ENCODE measurements around the gene TSPAN14. TPM values are rescaled to one million over a fixed set of nuclear protein-coding genes. Genes with fewer than 3 reads are reported as not detected.
A peak's percentile ranks its signal among the peaks of the same experiment; 100 is the strongest.

Gene TSPAN14
- total and polyA plus RNA-seq, 10 of the 15 experiments (the other 5 are each of a cell fraction or from before 2014, with no cell fraction given): 2.5 to 31.7 (median 17.9) TPM

GRCh38 chr10:80462981-80463741 is 9.1 kb downstream of the TSPAN14 start (continued):
- TF ChIP-seq, protein P1, sequence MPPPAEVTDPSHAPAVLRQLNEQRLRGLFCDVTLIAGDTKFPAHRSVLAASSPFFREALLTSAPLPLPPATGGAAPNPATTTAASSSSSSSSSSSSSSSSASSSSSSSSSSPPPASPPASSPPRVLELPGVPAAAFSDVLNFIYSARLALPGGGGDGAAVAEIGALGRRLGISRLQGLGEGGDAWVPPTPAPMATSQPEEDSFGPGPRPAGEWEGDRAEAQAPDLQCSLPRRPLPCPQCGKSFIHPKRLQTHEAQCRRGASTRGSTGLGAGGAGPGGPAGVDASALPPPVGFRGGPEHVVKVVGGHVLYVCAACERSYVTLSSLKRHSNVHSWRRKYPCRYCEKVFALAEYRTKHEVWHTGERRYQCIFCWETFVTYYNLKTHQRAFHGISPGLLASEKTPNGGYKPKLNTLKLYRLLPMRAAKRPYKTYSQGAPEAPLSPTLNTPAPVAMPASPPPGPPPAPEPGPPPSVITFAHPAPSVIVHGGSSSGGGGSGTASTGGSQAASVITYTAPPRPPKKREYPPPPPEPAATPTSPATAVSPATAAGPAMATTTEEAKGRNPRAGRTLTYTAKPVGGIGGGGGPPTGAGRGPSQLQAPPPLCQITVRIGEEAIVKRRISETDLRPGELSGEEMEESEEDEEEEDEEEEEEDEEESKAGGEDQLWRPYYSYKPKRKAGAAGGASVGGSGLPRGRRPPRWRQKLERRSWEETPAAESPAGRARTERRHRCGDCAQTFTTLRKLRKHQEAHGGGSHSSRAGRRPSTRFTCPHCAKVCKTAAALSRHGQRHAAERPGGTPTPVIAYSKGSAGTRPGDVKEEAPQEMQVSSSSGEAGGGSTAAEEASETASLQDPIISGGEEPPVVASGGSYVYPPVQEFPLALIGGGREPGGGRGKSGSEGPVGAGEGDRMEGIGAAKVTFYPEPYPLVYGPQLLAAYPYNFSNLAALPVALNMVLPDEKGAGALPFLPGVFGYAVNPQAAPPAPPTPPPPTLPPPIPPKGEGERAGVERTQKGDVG (CRISPR knock-in tag; IDR thresholded peaks at IDR 0.05): no peak

DNA sequence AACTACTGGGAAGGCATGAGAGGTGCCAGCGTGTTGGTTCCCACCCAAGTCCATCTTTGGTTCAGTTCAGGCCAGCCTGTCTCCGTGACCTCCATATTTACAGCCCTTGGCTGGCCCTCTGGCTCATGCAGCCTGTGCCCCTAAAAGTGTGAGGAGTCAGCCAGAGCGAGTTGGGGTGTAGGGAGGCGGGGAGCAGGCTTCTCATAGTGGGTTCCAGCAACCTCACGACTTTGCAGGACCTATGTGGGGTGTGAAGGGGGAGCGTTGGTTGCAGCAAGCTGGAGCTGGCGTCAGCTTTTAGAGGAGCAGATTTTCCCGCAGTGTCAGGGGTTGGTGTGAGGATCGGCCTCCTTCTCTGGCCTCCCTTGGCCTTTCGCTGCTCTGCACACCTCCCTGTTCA is 9.8 kb downstream of the TSPAN14 start:
- Histone ChIP-seq H4K20me1 (ENCODE audit: control insufficient read depth, insufficient read depth) (no peaks in the 10 kb centered on the region; the same call in 1 of the 2 replicates), H3K27me3 (replicated peaks in 1 of 2; ENCODE audit: control insufficient read depth in 2 of 2, insufficient read depth in 2 of 2, low read length in 1 of 2) (no peaks in the 10 kb centered on the region), H2AFZ (ENCODE audit: control insufficient read depth, low read depth, low read length) (no peak overlapping the region), H3K27ac (ENCODE audit: control insufficient read depth, insufficient read depth) (peak overlapping the region; percentile 47), H3K4me3 (peak overlapping the region; percentile 19; the same call in 1 of the 2 replicates), H3K4me1 (ENCODE audit: control insufficient read depth, insufficient read depth, low read length) (peaks cover 85% of the 10 kb centered on the region), H3K9ac (ENCODE audit: control insufficient read depth, insufficient read depth, low read length) (peak overlapping the region; percentile 8; the same call in 1 of the 2 replicates), H3K36me3 (ENCODE audit: control insufficient read depth in 2 of 2, insufficient read depth in 2 of 2, low read length in 1 of 2) (peaks cover 0 to 2% of the 10 kb centered on the region in 2 experiments; a peak in 3 of 4 replicates), H3K9me3 (replicated peaks; ENCODE audit: control insufficient read depth, insufficient read depth, low read length) (no peaks in the 10 kb centered on the region), H3K79me2 (ENCODE audit: control insufficient read depth, insufficient read depth, low read length) (peaks cover 97% of the 10 kb centered on the region), H3K4me2 (ENCODE audit: control insufficient read depth, insufficient read depth) (peak overlapping the region; percentile 75)
- 97% methylated on average over 10 of the region's 10 CpGs for WGBS (ENCODE audit: insufficient coverage, insufficient replicate concordance, low lambda C conversion rate, missing lambda C conversion rate)
- no peak for FAIRE-seq
- ChIA-PET RAD21 (ENCODE audit: unreplicated experiment) (interaction anchor here (1.1 to 21.4 kb wide), 7 partner anchors 8 to 77 kb away, joined by 7 to 412 read pairs (median 18); no protein-coding TSS in a partner anchor), SMC1A (ENCODE audit: uncharacterized antibody, unreplicated experiment) (interaction anchor here (1.6 to 36.0 kb wide), 6 partner anchors 7 to 42 kb away, joined by 5 to 1038 read pairs (median 49); no protein-coding TSS in a partner anchor), POLR2A (interaction anchor here (1.0 to 12.9 kb wide), 7 partner anchors 7 to 40 kb away, joined by 3 to 190 read pairs (median 8); partner anchors contain the start of gene TSPAN14), CTCF (interaction anchor here (0.8 to 21.5 kb wide), 8 partner anchors 8 to 135 kb away, joined by 3 to 402 read pairs (median 6); no protein-coding TSS in a partner anchor)
- in situ Hi-C loops (cut with MboI) (no loop called here), intact Hi-C loops (cut with micrococcal nuclease; ENCODE audit: unreplicated experiment) (no loop called here)
- TF ChIP-seq NR2C2 (IDR thresholded peaks at IDR 0.05; ENCODE audit: borderline replicate concordance, control insufficient read depth, insufficient read length, low read depth): no peak
- TF ChIP-seq HDGF (IDR thresholded peaks at IDR 0.05): no peak
- TF ChIP-seq MXI1 (IDR thresholded peaks at IDR 0.05; ENCODE audit: low read depth, low read length): no peak
- TF ChIP-seq TBL1XR1 (IDR thresholded peaks at IDR 0.05; ENCODE audit: low read depth, low read length): no peak
- ATAC-seq: no peak
- no peak for DNase-seq (ENCODE audit: low read depth, low spot score)
- BruUV-seq (replicated peaks): no TSS peak
